HG03280 (cell line): Measurements from ENCODE around the gene FIP1L1.
"Not testable (repeated sequence)": the region's sequence is repeated elsewhere in the genome, so short reads cannot be mapped to it uniquely, and the experiment has no call there.

Source experiments
- ATAC-seq: cut with Tn5 transposase; IDR thresholded peaks from one replicate; pipeline ENCODE4 v1.9.1; 2021; ENCODE audit warnings: mild to moderate bottlenecking, moderate library complexity; ENCODE audit not compliant: unreplicated experiment

Gene FIP1L1

DNA sequence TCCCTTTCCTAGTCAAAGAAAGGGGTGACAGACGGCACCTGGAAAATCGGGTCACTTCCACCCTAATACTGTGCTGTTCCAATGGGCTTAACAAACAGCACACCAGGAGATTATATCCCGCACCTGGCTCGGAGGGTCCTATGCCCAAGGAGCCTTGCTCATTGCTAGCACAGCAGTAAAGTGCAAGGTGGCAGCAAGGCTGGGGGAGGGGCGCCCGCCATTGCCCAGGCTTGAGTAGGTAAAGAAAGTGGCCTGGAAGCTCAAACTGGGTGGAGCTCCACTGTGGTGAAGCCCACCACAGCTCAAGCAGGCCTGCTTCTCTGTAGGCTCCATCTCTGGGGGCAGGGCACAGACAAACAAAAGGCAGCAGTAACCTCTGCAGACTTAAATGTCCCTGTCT lies 89.1 kb downstream of the FIP1L1 start:
- ATAC-seq = not testable (repeated sequence)

DNA sequence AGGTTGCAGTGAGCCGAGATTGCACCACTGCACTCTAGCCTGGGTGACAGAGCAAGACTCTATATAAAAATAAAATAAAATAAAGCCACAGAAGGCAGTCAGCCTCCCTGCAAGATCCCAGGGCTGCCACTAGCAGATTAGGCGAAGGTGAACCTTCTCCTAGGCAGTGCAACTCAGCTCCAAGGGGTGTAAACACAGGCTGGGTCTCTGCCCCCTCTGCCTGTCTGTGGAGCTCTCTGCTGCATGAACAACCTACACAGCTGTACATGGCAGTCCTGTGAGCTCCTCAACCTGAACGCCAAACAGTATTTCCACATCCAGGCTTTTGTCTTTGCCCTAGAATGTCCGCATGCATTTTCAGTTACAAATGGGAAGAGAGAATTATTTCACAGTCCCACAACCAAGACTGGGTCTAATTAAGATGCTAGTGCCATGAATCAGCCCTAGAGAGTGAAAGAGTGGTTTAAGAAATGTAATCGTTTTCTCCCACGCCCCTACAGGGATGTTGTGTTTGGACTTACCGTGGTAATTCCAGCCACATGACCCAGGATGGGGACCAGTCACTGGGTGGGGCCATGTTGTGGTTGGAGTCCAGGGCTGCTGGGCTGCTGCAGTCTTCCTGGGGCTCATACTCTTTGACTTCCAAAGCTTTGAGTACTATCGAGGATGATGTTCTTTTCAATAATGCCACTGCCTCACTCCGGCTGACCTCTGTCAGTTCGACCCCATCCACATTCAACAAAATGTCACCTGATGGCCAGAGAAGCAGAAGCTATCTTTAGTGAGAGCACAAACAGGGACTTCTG lies 99.0 kb downstream of the FIP1L1 start:
- ATAC-seq = no peak

DNA sequence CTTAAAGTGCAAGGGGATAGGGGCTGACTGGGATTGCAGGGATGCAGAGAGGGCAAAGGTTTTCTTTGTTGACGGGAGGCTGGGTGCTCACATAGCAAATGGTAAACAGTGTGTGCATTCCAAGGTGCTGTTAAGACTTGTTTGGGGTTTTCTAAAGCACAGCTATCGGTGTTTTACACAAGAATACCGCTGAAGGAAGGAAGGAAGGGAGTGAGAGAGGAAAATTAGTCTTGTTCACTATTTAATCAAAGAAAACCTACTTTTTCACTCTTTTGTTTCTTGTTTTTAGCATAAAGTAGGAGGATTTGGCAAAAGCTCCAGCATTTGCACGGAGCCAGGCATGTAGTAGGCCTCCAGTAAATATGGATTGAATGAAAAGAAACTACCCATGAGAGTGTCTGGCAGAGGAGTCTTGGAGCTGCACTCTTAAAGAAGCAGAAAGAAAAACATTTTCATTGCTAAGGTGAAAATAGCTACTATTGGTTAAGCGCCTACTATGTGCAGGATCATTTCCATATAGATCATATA lies 99.7 kb downstream of the FIP1L1 start:
- no peak for ATAC-seq

DNA sequence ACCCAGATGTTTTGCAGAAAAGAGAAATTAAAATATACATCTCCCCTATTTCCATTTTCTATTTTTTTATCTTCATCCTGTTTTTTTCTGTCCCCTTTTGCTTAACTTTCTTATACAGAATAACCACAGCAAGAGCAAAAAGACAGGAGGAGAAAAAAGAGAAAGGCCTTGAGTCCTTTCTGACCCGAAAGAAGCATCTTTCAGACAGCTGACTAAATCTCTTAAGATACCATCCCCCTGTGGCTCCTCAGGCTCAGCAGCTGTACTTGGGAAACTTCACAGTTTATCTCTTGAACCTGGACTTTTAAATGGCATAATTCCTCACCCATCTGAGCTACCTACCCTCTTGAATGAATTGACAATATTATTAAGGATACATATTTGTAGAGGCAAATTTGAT lies 100.2 kb downstream of the FIP1L1 start:
- no peak for ATAC-seq

DNA sequence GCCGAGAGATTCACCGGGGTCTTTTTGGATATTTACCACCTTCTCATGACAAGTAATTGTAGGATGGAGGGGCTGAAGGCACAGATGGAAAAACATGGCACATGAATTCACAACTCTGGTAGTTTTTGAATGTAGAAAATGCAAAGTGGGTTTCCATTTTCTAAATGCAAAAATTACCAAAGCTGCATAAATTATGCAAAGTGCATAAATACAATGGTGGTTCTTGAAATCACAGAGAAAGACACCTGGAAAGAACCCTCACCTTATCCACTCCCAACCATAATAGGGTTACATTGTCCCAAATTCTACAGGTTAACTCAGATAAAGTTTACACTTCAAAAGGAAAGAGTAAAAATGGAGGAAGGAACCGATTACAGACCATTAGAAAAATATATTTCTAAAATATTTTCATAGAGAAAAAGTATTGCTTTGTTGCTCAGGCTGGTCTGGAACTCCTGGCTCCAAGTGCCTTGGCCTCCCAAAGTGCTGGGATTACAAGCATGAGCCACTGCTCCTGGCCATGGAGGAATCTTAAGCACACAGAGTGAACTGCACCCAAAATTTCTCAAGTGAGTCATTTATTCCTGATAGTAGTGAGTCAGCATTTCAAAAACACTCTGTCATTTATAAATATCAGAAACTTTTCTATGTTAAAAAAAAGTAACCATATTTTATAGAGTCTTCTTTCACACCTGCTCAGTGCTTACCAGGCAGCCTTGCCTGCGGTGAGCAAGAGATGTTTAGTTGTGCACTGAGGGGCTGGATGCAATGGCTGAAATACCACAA lies 101.4 kb downstream of the FIP1L1 start:
- ATAC-seq = no peak

DNA sequence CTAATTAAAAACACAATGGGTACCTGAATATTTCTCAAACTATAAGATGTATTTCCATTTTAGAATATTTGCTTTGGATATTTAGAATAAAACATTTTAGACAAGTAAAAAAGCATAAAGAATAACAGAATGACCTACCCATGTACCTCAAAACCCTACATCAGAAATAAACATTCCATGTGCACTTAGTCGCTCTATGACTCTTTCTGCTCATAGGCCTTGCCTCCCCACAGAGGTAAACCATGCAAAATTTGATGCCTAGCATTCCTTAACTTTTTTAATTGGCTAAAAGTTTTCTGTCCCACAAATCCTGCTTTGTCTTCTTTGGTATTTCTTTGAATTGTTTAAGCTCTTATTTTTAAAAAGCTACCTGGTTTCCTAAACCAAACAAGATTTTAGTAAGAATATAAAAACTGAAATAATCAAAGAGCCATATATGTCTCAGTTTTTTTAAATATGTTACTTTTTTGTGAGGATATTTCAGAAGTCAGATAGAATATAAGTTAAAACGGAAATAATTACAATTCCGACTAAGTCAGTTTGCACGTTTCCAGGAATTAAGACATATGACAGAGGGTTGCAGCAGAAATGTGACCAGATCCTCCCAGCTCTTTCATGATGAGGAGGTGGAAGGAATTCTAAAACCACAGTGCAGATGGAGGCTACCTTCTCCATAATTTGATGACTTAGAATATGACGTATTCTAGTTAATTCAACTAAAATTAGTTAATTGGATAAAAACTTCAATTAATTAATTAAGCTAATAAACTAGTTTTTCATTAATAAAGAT lies 102.5 kb downstream of the FIP1L1 start:
- ATAC-seq = no peak

DNA sequence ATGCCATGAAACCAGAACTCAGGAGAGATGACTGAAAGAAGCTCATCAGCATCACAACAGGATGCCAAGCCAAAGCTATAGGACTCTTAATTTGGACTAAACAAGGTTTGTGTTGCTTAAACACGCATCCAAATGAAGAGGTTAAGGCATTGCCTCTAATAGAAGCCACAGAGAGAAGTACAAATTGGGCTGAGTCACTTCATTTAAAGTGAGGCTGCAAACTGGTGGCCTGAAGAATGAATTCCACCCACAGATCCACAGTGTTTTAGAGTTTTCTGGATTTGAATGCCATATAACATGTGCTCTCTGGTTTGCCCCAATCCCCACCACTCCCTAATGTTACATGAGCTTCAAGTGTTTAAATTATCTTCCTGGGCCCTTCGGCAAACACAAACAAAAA lies 103.5 kb downstream of the FIP1L1 start:
- ATAC-seq = no peak

DNA sequence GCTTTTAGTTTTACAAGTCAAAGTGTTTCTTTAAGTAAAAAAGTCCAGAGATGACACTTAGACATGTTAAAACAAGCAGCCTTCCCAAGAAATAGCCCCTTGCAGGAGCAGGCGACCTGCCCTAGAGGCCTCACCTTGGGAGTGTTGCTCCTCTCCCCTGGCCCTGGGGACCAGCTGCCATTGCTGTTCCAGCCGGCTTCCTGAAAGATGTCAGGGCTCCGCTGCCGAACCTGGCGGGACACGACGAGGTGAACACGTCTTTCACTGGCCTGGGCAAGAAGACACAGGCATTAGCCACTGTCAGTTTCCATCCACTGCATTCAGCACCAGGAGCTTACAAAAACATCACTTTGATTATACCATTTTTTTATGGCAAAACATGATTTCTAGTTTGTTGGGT lies 104.1 kb downstream of the FIP1L1 start:
- ATAC-seq = no peak

DNA sequence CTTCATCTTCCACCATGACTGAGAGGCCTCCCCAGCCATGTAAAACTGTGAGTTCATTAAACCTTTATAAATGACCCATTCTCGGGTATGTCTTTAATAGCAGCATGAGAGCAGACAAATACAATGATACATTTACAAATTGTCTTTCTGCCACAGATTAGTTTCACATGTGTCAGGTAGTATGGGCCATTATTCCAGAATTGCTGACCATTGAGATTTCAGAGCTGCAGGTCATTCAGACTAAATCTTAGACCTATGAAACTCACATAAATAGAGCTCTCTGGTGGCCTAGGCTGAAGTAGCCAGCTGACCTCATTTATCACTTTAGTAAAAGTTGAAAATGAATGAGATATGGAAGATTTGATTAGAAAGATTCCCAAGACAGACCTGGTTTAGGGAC lies 105.8 kb downstream of the FIP1L1 start:
- no peak for ATAC-seq

DNA sequence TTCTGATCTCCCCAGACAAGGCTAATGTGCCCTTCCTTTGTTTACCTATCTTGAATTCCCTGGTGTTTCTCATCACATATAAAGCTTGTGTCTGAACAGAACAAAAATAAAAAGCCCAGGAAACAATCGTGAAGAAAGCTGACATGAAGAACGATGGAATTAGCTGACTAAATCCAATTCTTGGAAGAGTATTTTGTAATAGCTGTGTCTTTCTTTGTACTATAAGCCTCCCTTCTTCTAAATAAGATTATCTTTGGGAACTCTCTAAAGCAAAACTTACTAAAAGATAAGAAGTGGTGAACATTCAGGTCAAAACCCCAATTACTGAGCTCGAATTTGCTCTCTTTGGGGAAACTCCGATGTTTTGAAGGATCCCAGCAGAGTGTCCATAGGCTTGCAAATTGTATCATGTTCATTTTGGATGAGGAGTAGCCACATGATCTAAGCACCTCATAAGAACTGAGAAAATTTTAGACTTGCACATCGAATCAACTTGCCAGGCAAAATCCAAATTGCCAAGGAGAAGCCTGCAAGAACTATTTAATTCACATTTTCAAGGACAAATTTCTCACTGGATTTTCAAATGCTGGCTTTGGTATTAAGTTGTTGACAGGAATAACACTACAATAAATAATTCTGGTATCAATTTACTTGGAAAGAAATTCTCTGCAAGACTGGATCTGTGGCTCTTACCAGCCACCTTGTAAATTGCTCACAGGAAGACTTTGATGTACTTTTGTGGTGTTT lies 107.6 kb downstream of the FIP1L1 start:
- no peak for ATAC-seq

DNA sequence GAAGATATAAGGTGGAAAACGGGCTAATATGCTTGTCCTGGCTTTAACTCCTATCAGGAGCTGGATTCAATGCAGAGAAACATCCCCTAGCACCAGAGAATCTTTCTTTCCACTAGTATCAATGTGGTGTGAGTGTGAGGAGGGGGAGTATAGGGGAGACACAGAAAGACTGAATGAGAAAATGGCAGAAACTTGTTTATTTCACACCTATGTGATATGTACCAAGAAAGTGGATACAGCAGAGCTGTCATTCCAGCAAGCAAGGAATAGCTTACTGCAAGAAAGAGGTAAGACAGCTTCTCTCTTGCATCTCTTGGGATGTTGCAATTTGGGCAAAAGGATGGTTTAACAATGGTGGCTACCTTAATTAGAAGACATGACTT lies 108.2 kb downstream of the FIP1L1 start:
- no peak for ATAC-seq

DNA sequence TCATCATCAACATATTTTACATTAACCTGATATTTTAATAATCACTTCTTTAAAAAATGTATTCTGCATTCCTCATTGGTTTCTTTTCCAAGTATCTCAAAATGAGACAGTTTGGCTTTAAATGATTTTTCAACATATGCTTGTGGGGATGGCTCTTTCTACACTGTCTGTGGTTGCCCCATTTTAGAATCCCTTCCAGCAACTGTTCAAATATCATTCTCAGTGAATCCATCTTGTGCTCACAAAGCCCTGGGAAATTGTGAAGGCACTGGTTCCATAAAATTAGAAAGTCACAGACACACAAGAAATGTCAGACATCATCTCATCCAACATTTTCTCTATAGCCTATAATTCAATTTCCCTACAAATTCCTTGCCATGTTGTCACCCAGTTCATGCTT lies 110.3 kb downstream of the FIP1L1 start:
- no peak for ATAC-seq

DNA sequence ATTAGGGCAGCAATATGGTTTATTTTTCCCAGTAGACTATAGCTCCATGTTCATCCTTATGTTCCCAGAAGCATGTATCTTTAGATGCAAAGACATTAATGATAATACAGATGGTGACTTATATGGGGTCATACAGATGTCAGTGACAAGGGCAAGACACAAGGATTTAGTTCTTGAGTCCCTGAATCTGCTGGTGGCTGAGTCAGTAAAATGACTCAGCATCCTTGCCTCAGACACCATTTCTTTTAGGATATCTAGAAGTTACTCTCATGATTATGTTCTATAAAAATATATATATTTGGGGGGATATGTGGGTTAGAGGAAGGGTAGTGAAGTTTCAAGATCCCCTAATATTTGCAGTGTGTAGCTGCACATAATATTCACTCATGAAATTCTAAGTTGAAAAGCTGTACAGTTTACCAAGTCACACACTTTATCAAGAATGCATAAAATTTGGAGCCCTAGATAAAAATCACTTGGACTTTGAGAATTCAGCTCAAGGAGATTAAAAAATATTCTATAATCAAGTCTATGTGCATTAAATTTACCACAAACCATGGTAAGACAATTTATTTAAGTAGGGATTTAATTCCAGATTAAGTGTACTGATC lies 111.9 kb downstream of the FIP1L1 start:
- no peak for ATAC-seq

DNA sequence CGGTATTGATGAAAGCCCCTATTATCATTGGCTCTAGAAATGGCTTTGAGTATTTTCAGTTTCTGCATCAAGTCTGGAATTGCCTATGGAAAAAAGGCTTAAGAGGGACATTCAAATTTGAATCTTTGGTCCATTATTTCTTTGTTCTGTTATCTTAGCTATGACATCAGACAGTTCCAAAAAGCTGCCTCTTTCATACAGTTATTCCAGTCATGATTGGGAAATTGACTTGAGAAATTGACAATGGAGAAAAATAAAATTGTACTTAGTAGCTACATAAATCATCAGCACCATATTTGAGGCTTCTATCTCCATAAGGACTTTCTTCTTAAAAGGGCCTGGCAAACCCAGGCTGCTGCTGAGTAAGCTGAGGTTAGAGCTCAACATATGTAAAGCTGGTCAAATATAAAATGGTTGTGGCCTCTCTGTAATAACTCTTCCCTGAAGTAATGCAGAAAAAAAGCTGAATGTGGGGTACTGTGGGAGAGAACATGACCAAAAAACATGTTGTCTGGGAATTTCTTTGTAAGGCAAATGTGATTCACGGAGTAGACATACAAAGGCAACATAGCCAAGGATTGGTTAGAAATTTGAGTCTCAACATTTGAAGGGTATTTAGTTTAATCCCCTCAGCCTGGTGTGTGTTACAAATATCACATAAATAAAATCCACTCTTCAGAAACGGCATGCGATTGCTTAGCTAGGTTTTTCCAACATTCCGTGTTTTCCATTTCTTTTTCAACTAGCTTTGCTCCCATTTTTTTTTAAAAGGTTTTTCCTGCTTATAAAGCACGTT lies 112.9 kb downstream of the FIP1L1 start:
- ATAC-seq = no peak

DNA sequence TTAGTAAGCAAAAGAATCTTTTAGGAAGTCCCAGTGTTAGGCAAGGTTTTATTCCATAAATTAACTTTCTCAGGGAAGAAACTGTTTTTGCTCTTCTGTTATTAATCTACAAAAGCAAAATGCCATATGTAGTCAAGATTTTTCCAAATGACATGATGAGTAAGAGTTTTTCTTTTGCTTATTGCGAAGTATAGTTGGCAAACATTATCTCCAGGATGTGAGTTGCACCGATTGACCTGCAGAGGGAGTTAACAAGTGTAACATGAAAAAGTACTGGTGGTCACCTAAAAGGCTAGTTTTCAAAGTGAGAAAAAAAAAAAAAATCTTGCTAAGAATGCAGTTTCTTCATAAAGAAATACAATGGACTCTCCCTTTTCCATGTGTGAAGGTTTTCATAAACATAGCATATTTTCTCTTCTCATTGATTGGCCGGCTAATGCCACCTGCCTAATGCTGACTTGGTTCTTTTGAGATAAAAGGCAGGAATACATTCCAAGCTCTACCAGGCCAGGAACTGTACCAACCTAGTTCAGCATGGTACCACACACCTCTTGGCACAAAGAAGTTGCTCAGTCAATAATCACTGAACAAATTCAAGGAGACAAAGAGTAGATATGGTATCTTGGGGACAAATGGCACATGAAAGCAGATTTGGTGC lies 113.7 kb downstream of the FIP1L1 start:
- ATAC-seq = no peak

DNA sequence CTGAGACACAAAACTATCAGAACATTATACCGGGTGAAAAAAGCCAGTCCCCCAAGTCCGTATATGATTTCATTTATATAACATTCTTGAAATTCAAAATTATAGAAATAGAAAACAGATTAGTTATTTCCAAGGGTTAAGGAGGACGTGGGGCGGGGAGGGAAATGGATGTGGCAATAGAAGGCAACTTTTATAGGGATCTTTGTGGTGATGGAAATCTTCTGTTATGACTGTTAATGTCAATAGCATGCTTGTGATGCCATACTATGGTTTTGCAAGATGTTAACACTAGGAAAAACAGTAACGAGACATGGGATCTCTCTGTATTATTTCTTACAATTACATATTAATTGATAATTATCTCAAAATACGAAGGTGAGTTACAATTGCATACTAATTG lies 117.4 kb downstream of the FIP1L1 start:
- ATAC-seq = no peak

DNA sequence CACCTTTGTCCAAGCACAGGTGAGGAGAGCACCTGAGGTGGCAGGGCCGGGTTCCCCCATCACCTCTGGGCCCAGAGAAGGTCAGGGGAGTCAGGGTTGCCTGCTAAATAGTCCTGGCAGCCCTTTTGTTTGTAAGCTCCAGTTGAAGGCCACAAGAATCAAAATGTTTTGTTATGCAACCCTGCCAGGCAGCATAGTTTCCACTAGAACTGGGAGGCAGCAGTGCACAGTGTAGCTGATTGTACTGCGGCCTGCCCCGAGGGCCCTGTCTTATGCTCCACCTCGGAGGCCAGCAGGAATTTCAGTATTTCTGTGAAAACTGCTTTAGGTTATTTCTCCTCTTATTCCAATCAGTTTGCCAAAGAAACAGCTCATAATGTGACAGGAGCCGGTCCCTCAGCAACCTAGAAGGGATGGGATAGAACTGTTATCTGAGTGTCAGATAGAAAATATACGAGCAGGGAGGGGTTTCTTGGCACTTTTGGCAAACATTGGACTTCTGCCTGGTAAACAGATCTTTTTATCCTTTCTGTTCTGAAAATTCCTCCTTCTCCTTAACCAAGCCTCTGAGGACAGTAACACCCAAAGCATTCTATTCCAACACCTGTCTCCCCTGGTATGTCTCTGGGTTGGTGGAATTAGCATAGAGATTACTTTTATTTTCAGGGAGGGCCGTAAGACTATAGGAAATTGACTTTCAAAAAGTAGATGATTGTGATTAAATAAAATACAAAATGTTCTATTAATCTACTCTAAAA lies 120.2 kb downstream of the FIP1L1 start:
- ATAC-seq = no peak

DNA sequence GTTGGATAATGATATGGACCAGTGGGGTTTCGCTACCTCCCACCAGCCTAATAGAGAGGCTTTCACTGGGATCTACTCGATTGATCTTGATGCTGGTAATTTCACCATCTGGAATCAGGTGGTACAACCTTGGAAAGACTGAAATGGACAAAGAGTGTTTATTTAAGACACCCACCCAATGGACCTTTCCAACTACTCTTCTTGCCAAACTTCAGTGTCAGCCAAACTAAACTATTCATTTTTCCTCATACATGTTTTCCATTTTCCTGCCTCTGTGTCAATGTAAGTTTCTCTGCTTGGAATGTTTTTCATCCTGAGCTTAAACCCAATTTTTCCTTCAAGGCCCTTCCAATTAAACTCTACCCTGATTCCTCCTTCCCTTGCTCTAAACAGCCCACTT lies 121.3 kb downstream of the FIP1L1 start:
- ATAC-seq = no peak
